Panc1 (cell line): ENCODE results near the gene SETDB1. TPM values are rescaled to one million over a fixed set of nuclear protein-coding genes. Genes with fewer than 3 reads are reported as not detected.

Source experiments
- ATAC-seq: fragments of 200-7000 bp; cut with Tn5 transposase; 2 replicates; pipeline ENCODE4 v1.9.1; 2020; ENCODE audit warnings: mild to moderate bottlenecking, moderate library complexity
- BruUV-seq: library from RNA; stranded (reverse); fragments of 400-500 nt; replicated peaks from 2 replicates; lab custom pipeline; 2021; lab: Mats Ljungman, UMichigan
- CTCF ChIA-PET: fragments of 300-600 bp; sonication (Branson Sonifier 250); formaldehyde crosslinking; loops from one replicate; lab custom pipeline; 2022; ENCODE audit warnings: antibody characterized with exemption; lab: Charles Lee
- POLR2A ChIA-PET: fragments of 300-600 bp; sonication (Branson Sonifier 250); formaldehyde crosslinking; loops from one replicate; lab custom pipeline; 2022; ENCODE audit warnings: antibody characterized with exemption; lab: Charles Lee
- DNase-seq: peaks from one replicate; pipeline ENCODE4 v3.0.0-alpha.2; 2010; ENCODE audit warnings: low read depth, low spot score
- H3K27ac ChIP-seq: 2 replicates; pipeline ENCODE4 v1.5.1; 2011; ENCODE audit warnings: mild to moderate bottlenecking, low read length, inconsistent platforms
- H3K27me3 ChIP-seq: fragments of 200-500 bp; sonication (Bioruptor generic); 2 replicates; pipeline ENCODE4 v1.6.0; 2014; ENCODE audit warnings: low read length, inconsistent platforms; ENCODE audit not compliant: control insufficient read depth, insufficient read depth
- H3K36me3 ChIP-seq: fragments of 200-500 bp; sonication (Bioruptor generic); 2 replicates; pipeline ENCODE4 v1.5.1; 2014; ENCODE audit warnings: inconsistent platforms, mild to moderate bottlenecking, low read length, moderate library complexity; ENCODE audit not compliant: control insufficient read depth, insufficient read depth
- H3K4me1 ChIP-seq: 2 replicates; pipeline ENCODE4 v1.5.1; 2011; ENCODE audit warnings: inconsistent platforms, mild to moderate bottlenecking, low read length, moderate library complexity; ENCODE audit not compliant: control insufficient read depth, insufficient read depth
- H3K4me3 ChIP-seq, 2 experiments: 2 replicates each; pipeline ENCODE4 v1.5.1; 2011 to 2012; ENCODE audit warnings: low read depth in 2 of 2, low read length in 2 of 2, mild to moderate bottlenecking in 2 of 2, inconsistent platforms in 1 of 2, moderate library complexity in 1 of 2
- H3K9me3 ChIP-seq: fragments of 200-500 bp; sonication (Bioruptor generic); 2 replicates; pipeline ENCODE4 v1.5.1; 2014; ENCODE audit warnings: low read depth, mild to moderate bottlenecking, inconsistent platforms, low read length, moderate library complexity; ENCODE audit not compliant: control insufficient read depth, insufficient read depth
- CTCF ChIP-seq: fragments of 450-650 bp; IDR thresholded peaks from 2 replicates; pipeline ENCODE4 v1.5.1; 2017; ENCODE audit warnings: mild to moderate bottlenecking
- POLR2AphosphoS5 ChIP-seq: IDR thresholded peaks from 2 replicates; pipeline ENCODE4 v1.6.1; 2012; ENCODE audit warnings: mild to moderate bottlenecking, low read depth, low read length, moderate library complexity
- SIN3A ChIP-seq: IDR thresholded peaks from 2 replicates; pipeline ENCODE4 v1.6.1; 2012; ENCODE audit warnings: low read depth, mild to moderate bottlenecking, low read length, moderate library complexity, borderline replicate concordance; ENCODE audit not compliant: insufficient read depth
- TCF7L2 ChIP-seq: IDR thresholded peaks from 2 replicates; pipeline ENCODE4 v1.6.1; 2011; ENCODE audit warnings: mild to moderate bottlenecking, low read depth, low read length, inconsistent platforms
- in situ Hi-C: cut with HindIII; loops from 2 replicates; pipeline ENCODE4 v1.10.0; 2016; ENCODE audit warnings: low sequenced_read_pairs, low pct_unique_long_range_greater_than_20kb
- intact Hi-C: fragments of 100-400 bp; cut with micrococcal nuclease; formaldehyde crosslinking; loops from one replicate; pipeline ENCODE4 v1.10.0; 2022; ENCODE audit not compliant: unreplicated experiment
- total RNA-seq: library from RNA; stranded (reverse); gene quantifications from one replicate; pipeline ENCODE4 v1.2.1, GENCODE V29; 2021; ENCODE audit not compliant: unreplicated experiment
- TF ChIP-seq, protein P1 (sequence below), 2 experiments: IDR thresholded peaks; 2 replicates each; pipeline ENCODE4 v1.6.1; 2011 to 2012; ENCODE audit warnings: low read depth in 2 of 2, control low read depth in 1 of 2, low read length in 1 of 2, mild to moderate bottlenecking in 1 of 2, moderate library complexity in 1 of 2; ENCODE audit not compliant: insufficient read depth in 1 of 2

Gene SETDB1
- total RNA-seq, 1 experiment from 2014 or later, result 43.3 TPM

- H3K4me1 ChIP-seq, result peaks cover 64% of the 10 kb centered on the region
- ChIA-PET POLR2A (interaction anchor here (0.6 to 1.0 kb wide), 6 partner anchors 14 to 415 kb away, joined by 3 to 7 read pairs (median 3); partner anchors contain the start of gene MINDY1), CTCF (interaction anchor here (0.9 kb wide), 2 partner anchors 19 to 163 kb away, joined by 4 read pairs; no protein-coding TSS in a partner anchor)
- no peaks in the 10 kb centered on the region for H3K27me3 ChIP-seq
- DNase-seq, result no peak
- in situ Hi-C loops (no loop called here), intact Hi-C loops (no loop called here)
- H3K9me3 ChIP-seq, result no peaks in the 10 kb centered on the region
- no peaks in the 10 kb centered on the region; the same call in 1 of the 2 replicates for H3K36me3 ChIP-seq
- no peak for ATAC-seq
- H3K27ac ChIP-seq, result peak overlapping the region; percentile 98
- TF ChIP-seq, protein P1, sequence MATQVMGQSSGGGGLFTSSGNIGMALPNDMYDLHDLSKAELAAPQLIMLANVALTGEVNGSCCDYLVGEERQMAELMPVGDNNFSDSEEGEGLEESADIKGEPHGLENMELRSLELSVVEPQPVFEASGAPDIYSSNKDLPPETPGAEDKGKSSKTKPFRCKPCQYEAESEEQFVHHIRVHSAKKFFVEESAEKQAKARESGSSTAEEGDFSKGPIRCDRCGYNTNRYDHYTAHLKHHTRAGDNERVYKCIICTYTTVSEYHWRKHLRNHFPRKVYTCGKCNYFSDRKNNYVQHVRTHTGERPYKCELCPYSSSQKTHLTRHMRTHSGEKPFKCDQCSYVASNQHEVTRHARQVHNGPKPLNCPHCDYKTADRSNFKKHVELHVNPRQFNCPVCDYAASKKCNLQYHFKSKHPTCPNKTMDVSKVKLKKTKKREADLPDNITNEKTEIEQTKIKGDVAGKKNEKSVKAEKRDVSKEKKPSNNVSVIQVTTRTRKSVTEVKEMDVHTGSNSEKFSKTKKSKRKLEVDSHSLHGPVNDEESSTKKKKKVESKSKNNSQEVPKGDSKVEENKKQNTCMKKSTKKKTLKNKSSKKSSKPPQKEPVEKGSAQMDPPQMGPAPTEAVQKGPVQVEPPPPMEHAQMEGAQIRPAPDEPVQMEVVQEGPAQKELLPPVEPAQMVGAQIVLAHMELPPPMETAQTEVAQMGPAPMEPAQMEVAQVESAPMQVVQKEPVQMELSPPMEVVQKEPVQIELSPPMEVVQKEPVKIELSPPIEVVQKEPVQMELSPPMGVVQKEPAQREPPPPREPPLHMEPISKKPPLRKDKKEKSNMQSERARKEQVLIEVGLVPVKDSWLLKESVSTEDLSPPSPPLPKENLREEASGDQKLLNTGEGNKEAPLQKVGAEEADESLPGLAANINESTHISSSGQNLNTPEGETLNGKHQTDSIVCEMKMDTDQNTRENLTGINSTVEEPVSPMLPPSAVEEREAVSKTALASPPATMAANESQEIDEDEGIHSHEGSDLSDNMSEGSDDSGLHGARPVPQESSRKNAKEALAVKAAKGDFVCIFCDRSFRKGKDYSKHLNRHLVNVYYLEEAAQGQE (IDR thresholded peaks at IDR 0.05; ENCODE audit: insufficient read depth in 1 of 2, low read depth in 2 of 2, low read length in 1 of 2), result no peak
- TF ChIP-seq CTCF (no peak), POLR2AphosphoS5 (no peak; the same call in 1 of the 2 replicates), SIN3A (no peak), TCF7L2 (no peak)
- no TSS peak for BruUV-seq
- peak overlapping the region in 1 of 2 experiments; percentile 43; a peak in 2 of 4 replicates for H3K4me3 ChIP-seq
Observed at GRCh38 chr1:150976401-150976821, 50.2 kb downstream of the SETDB1 start.

DNA sequence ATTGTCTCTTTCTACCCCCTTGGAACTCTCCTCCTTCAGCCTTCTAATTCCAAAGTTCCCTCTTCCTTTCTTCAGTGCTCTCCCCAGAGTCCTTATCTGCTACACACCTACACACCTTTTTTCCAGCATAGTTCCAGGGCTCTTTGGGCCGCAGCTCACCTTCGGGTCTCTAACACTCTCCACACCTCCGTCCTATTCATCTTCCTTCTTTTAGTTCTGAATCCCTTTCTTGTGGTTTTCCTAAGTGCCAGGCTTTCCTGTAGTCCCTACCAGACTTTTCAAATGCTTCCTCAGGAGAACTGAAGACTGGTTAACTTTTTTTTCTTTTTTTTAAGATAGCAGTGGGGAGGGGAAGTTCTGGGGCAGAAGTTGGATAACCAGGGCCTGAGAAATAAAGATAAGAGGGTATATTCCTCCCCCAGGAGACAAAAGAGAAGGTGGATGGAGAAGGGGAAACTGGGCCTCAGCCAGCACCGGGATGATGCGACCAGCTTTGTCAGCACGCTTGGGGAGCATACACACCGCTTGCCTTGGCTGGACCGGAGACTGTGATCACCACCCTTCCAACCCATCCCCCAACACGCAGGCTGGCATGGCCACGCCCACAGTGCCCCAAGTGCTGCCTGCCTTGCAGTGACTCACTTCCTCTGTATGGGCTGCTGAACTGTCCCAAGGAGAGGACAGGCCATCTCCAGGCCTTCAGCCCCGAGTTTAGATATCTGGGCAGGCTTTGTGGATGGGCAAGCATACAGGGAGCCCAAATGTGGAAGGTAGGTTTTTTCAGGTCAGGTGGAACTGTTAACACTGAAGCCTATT is 50.9 kb downstream of the SETDB1 start:
- no TSS peak for BruUV-seq
- peak overlapping the region; percentile 98 for H3K27ac ChIP-seq
- no peaks in the 10 kb centered on the region for H3K27me3 ChIP-seq
- in situ Hi-C loops (no loop called here), intact Hi-C loops (no loop called here)
- POLR2A ChIA-PET, result interaction anchor here (0.6 to 1.0 kb wide), 3 partner anchors 19 to 613 kb away, joined by 3 to 7 read pairs (median 6); partner anchors contain the start of gene MINDY1
- CTCF ChIA-PET, result interaction anchor here (0.6 to 0.9 kb wide), 3 partner anchors 19 to 188 kb away, joined by 4 read pairs; partner anchors contain the start of gene LYSMD1
- peak overlapping the region; percentile 12 to 43; a peak in 3 of 4 replicates for H3K4me3 ChIP-seq
- ATAC-seq (peak; percentile 77), DNase-seq (peak; percentile 93)
- no peaks in the 10 kb centered on the region; the same call in 1 of the 2 replicates for H3K36me3 ChIP-seq
- no peaks in the 10 kb centered on the region for H3K9me3 ChIP-seq
- TF ChIP-seq TCF7L2 (no peak), CTCF (no peak), POLR2AphosphoS5 (peak; percentile 86; the same call in 1 of the 2 replicates)
- peaks cover 64% of the 10 kb centered on the region for H3K4me1 ChIP-seq
